ENCODE measurements around the gene AKAP5. TPM values are rescaled to one million over a fixed set of nuclear protein-coding genes. Genes with fewer than 3 reads are reported as not detected.

The AKAP5 gene, protein sequence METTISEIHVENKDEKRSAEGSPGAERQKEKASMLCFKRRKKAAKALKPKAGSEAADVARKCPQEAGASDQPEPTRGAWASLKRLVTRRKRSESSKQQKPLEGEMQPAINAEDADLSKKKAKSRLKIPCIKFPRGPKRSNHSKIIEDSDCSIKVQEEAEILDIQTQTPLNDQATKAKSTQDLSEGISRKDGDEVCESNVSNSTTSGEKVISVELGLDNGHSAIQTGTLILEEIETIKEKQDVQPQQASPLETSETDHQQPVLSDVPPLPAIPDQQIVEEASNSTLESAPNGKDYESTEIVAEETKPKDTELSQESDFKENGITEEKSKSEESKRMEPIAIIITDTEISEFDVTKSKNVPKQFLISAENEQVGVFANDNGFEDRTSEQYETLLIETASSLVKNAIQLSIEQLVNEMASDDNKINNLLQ
- 1.3 and 1.4 TPM in 2 replicates for total RNA-seq
- long read RNA-seq, result 0 reads

DNA sequence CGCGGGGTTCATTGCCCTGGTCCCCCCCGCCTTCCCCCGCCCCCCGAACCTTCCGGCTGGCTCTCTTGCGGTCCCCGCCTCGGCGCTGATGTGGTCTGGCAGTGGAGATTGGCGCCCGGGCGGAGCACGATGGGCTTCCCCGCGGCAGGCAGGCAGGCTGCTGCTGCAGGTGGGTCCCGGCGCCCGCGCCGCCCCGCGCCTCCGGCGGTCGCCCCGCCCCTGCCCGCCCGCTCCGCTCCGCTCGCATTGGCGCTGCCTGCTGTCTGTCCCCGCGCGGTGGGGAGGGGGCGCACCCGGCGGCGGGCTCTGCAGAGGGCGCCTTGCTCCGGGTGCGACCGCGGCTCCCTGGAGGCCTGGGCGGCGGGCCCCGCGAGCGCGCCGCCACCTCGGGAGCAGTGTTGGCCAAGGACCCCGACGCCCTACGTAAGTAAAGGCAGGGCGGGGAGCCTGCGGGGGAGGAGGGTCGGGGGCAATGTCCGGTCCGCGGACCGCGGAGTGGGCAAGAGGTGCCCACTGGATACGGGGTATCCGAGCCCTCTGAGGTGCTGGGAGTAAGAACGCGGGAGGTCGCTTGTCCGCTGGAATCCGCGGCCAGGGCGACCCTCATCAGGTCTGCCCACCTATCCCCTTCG lies at the start of gene AKAP5:
Gene AKAP5 (plus strand): TSS at position 309 of the 632 bp plus-strand sequence. CDS start 2,896 bp downstream, outside the sequence.
- peak; percentile 68 for DNase-seq (ENCODE audit: low read depth, low spot score)
- Mint-ChIP-seq H3K4me1 (peaks cover 10% of the 10 kb centered on the region), H3K36me3 (ENCODE audit: low read depth) (peaks cover 2% of the 10 kb centered on the region), H3K27me3 (ENCODE audit: low read depth) (peaks cover 21% of the 10 kb centered on the region), H3K9me3 (no peaks in the 10 kb centered on the region), H3K4me3 (peak within 1 kb of the TSS; percentile 89), H3K27ac (ENCODE audit: unreplicated experiment) (no peak within 1 kb of the TSS)
- TF ChIP-seq, protein P1, sequence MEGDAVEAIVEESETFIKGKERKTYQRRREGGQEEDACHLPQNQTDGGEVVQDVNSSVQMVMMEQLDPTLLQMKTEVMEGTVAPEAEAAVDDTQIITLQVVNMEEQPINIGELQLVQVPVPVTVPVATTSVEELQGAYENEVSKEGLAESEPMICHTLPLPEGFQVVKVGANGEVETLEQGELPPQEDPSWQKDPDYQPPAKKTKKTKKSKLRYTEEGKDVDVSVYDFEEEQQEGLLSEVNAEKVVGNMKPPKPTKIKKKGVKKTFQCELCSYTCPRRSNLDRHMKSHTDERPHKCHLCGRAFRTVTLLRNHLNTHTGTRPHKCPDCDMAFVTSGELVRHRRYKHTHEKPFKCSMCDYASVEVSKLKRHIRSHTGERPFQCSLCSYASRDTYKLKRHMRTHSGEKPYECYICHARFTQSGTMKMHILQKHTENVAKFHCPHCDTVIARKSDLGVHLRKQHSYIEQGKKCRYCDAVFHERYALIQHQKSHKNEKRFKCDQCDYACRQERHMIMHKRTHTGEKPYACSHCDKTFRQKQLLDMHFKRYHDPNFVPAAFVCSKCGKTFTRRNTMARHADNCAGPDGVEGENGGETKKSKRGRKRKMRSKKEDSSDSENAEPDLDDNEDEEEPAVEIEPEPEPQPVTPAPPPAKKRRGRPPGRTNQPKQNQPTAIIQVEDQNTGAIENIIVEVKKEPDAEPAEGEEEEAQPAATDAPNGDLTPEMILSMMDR (conservative IDR thresholded peaks at IDR 0.05), result no peak

DNA sequence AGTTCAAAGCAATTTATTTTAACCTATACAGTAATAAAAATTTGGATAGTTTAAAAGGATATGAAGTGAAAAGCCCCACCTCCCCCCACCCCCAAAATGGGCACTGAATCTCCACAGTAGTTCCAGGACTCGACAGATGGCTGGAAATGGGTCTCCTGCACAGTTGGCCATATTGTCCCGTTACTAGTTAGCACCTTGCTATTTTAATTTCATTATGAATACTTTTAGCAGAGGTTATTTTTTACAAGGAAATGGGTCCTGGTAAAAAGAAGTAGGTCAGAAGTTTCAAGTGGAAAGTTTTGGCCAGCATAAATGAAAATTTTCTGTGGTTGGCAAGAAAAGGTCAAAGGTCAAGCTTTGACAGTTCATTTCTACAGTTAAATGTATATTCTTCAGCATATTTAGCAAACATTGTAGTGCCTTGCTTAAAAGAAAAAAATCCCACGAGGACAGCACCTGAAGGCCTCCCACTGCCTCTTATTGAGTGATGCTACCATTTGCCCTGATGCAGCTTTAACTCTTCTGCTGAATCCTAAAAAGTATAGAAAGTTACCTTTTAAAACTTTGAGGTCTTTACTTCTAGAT lies 48.9 kb upstream of the AKAP5 start:
- Mint-ChIP-seq H3K36me3 (ENCODE audit: low read depth) (peaks cover 26% of the 10 kb centered on the region), H3K4me3 (no peak overlapping the region), H3K4me1 (no peaks in the 10 kb centered on the region), H3K27ac (ENCODE audit: unreplicated experiment) (no peak overlapping the region), H3K27me3 (ENCODE audit: low read depth) (no peaks in the 10 kb centered on the region), H3K9me3 (no peaks in the 10 kb centered on the region)
- TF ChIP-seq, protein P1 (conservative IDR thresholded peaks at IDR 0.05), result no peak
- no peak for DNase-seq (ENCODE audit: low read depth, low spot score)

DNA sequence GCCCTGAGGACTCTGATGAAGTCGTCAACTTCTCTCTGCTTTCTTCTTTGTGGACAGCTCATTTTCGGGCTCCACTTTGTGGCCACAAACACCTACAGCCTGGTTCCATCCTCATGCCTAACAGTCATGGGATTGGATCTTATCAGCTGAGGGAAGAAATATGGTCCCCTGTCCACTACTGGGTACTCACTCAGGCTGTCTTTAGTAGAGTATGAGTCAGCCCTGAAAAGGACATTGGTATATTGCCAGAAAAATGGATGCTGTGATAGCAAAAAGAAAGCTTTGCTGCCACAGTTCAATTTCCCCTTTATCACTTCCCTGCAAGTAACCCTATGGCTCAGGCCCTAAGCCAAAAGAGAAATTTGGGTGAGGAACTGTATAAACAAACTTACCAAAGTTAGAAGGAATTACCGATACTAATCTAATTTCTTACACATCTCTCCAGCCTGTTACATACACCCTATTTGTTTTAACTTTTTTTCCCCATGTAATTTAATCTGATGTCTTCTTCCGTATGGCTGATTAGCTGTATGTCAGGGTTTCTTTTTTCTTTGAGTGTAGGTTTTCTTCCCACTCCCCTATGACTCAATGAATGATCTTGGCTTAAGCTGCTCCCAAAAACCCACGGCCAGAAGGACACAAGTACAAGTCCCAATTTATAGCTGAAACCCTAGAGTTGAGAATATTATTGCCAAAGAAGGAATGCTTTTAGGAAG lies 48.1 kb upstream of the AKAP5 start:
- DNase-seq (ENCODE audit: low read depth, low spot score), result no peak
- Mint-ChIP-seq H3K4me3 (no peak overlapping the region), H3K4me1 (no peaks in the 10 kb centered on the region), H3K27me3 (ENCODE audit: low read depth) (no peaks in the 10 kb centered on the region), H3K27ac (ENCODE audit: unreplicated experiment) (peak overlapping the region; percentile 86), H3K36me3 (ENCODE audit: low read depth) (peaks cover 26% of the 10 kb centered on the region), H3K9me3 (no peaks in the 10 kb centered on the region)
- TF ChIP-seq, protein P1 (conservative IDR thresholded peaks at IDR 0.05), result no peak

DNA sequence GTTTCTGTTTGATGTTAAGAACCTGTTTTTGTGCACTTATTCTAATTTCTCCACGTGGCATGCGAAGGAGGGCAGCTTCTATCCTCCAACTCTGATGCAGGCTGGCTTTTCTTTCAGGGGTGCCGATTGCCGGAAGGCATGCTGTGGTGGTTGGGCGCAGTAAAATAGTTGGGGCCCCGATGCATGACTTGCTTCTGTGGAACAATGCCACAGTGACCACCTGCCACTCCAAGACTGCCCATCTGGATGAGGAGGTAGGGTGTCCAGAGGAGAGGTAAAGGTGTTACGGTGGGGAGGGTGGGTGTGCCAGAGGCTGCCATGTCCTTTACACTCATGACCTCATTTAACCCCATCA lies 47.6 kb upstream of the AKAP5 start:
- H3K27ac Mint-ChIP-seq (ENCODE audit: unreplicated experiment), result no peak overlapping the region
- TF ChIP-seq, protein P1 (conservative IDR thresholded peaks at IDR 0.05), result no peak
- H3K4me1 Mint-ChIP-seq, result no peaks in the 10 kb centered on the region
- no peak for DNase-seq (ENCODE audit: low read depth, low spot score)
- H3K27me3 Mint-ChIP-seq (ENCODE audit: low read depth), result no peaks in the 10 kb centered on the region
- peaks cover 27% of the 10 kb centered on the region for H3K36me3 Mint-ChIP-seq (ENCODE audit: low read depth)
- H3K4me3 Mint-ChIP-seq, result no peak overlapping the region
- no peaks in the 10 kb centered on the region for H3K9me3 Mint-ChIP-seq

DNA sequence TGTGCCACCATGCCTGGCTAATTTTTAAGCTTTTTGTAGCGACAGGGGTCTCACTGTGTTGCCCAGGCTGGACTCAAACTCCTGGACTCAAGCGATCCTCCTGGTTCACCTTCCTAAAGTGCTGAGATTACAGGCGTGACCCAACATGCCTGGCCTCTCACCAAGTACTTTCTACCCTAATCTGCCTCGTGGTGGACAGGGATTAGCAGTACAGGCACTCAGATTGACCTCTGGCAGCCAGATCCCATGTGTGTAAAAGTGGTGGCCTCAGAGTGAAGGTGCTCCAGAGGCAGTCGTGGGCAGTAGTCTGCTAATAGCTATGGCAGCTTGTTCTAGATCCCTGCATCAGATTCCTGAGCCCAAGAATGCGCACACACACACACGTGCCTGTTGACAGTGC lies 46.3 kb upstream of the AKAP5 start:
- H3K4me1 Mint-ChIP-seq, result peaks cover 3% of the 10 kb centered on the region
- no peak for DNase-seq (ENCODE audit: low read depth, low spot score)
- H3K4me3 Mint-ChIP-seq, result no peak overlapping the region
- peaks cover 30% of the 10 kb centered on the region for H3K36me3 Mint-ChIP-seq (ENCODE audit: low read depth)
- H3K27me3 Mint-ChIP-seq (ENCODE audit: low read depth), result no peaks in the 10 kb centered on the region
- no peak overlapping the region for H3K27ac Mint-ChIP-seq (ENCODE audit: unreplicated experiment)
- H3K9me3 Mint-ChIP-seq, result no peaks in the 10 kb centered on the region
- TF ChIP-seq, protein P1 (conservative IDR thresholded peaks at IDR 0.05), result no peak
